Panc1 (cell line): ENCODE measurements around the gene FGL2. TPM values are rescaled to one million over a fixed set of nuclear protein-coding genes. Genes with fewer than 3 reads are reported as not detected.
"Not testable (repeated sequence)": the region's sequence is repeated elsewhere in the genome, so short reads cannot be mapped to it uniquely, and the experiment has no call there.

Source experiments
- ATAC-seq: fragments of 200-7000 bp; cut with Tn5 transposase; 2 replicates; pipeline ENCODE4 v1.9.1; 2020; ENCODE audit warnings: mild to moderate bottlenecking, moderate library complexity
- BruUV-seq: library from RNA; stranded (reverse); fragments of 400-500 nt; replicated peaks from 2 replicates; lab custom pipeline; 2021; lab: Mats Ljungman, UMichigan
- CTCF ChIA-PET: fragments of 300-600 bp; sonication (Branson Sonifier 250); formaldehyde crosslinking; loops from one replicate; lab custom pipeline; 2022; ENCODE audit warnings: antibody characterized with exemption; lab: Charles Lee
- POLR2A ChIA-PET: fragments of 300-600 bp; sonication (Branson Sonifier 250); formaldehyde crosslinking; loops from one replicate; lab custom pipeline; 2022; ENCODE audit warnings: antibody characterized with exemption; lab: Charles Lee
- DNase-seq: peaks from one replicate; pipeline ENCODE4 v3.0.0-alpha.2; 2010; ENCODE audit warnings: low read depth, low spot score
- H3K27ac ChIP-seq: 2 replicates; pipeline ENCODE4 v1.5.1; 2011; ENCODE audit warnings: mild to moderate bottlenecking, low read length, inconsistent platforms
- H3K27me3 ChIP-seq: fragments of 200-500 bp; sonication (Bioruptor generic); 2 replicates; pipeline ENCODE4 v1.6.0; 2014; ENCODE audit warnings: low read length, inconsistent platforms; ENCODE audit not compliant: control insufficient read depth, insufficient read depth
- H3K36me3 ChIP-seq: fragments of 200-500 bp; sonication (Bioruptor generic); 2 replicates; pipeline ENCODE4 v1.5.1; 2014; ENCODE audit warnings: inconsistent platforms, mild to moderate bottlenecking, low read length, moderate library complexity; ENCODE audit not compliant: control insufficient read depth, insufficient read depth
- H3K4me1 ChIP-seq: 2 replicates; pipeline ENCODE4 v1.5.1; 2011; ENCODE audit warnings: inconsistent platforms, mild to moderate bottlenecking, low read length, moderate library complexity; ENCODE audit not compliant: control insufficient read depth, insufficient read depth
- H3K4me3 ChIP-seq, 2 experiments: 2 replicates each; pipeline ENCODE4 v1.5.1; 2011 to 2012; ENCODE audit warnings: low read depth in 2 of 2, low read length in 2 of 2, mild to moderate bottlenecking in 2 of 2, inconsistent platforms in 1 of 2, moderate library complexity in 1 of 2
- H3K9me3 ChIP-seq: fragments of 200-500 bp; sonication (Bioruptor generic); 2 replicates; pipeline ENCODE4 v1.5.1; 2014; ENCODE audit warnings: low read depth, mild to moderate bottlenecking, inconsistent platforms, low read length, moderate library complexity; ENCODE audit not compliant: control insufficient read depth, insufficient read depth
- CTCF ChIP-seq: fragments of 450-650 bp; IDR thresholded peaks from 2 replicates; pipeline ENCODE4 v1.5.1; 2017; ENCODE audit warnings: mild to moderate bottlenecking
- POLR2AphosphoS5 ChIP-seq: IDR thresholded peaks from 2 replicates; pipeline ENCODE4 v1.6.1; 2012; ENCODE audit warnings: mild to moderate bottlenecking, low read depth, low read length, moderate library complexity
- REST ChIP-seq, 2 experiments: IDR thresholded peaks; 2 replicates each; pipeline ENCODE4 v1.6.1; 2011 to 2012; ENCODE audit warnings: low read depth in 2 of 2, control low read depth in 1 of 2, low read length in 1 of 2, mild to moderate bottlenecking in 1 of 2, moderate library complexity in 1 of 2; ENCODE audit not compliant: insufficient read depth in 1 of 2
- SIN3A ChIP-seq: IDR thresholded peaks from 2 replicates; pipeline ENCODE4 v1.6.1; 2012; ENCODE audit warnings: low read depth, mild to moderate bottlenecking, low read length, moderate library complexity, borderline replicate concordance; ENCODE audit not compliant: insufficient read depth
- TCF7L2 ChIP-seq: IDR thresholded peaks from 2 replicates; pipeline ENCODE4 v1.6.1; 2011; ENCODE audit warnings: mild to moderate bottlenecking, low read depth, low read length, inconsistent platforms
- in situ Hi-C: cut with HindIII; loops from 2 replicates; pipeline ENCODE4 v1.10.0; 2016; ENCODE audit warnings: low sequenced_read_pairs, low pct_unique_long_range_greater_than_20kb
- intact Hi-C: fragments of 100-400 bp; cut with micrococcal nuclease; formaldehyde crosslinking; loops from one replicate; pipeline ENCODE4 v1.10.0; 2022; ENCODE audit not compliant: unreplicated experiment
- total RNA-seq: library from RNA; stranded (reverse); gene quantifications from one replicate; pipeline ENCODE4 v1.2.1, GENCODE V29; 2021; ENCODE audit not compliant: unreplicated experiment

The FGL2 gene
- total RNA-seq, 1 experiment from 2014 or later: not detected

- DNase-seq: no peak
- Histone ChIP-seq H3K4me3 (no peak overlapping the region), H3K27me3 (no peaks in the 10 kb centered on the region), H3K36me3 (no peaks in the 10 kb centered on the region), H3K4me1 (no peaks in the 10 kb centered on the region), H3K9me3 (no peaks in the 10 kb centered on the region), H3K27ac (no peak overlapping the region)
- ChIA-PET POLR2A (no interaction called here), CTCF (no interaction called here)
- in situ Hi-C loops (no loop called here), intact Hi-C loops (no loop called here)
- ATAC-seq: no peak
- no TSS peak for BruUV-seq
- TF ChIP-seq SIN3A: no peak
- TF ChIP-seq POLR2AphosphoS5: no peak
- TF ChIP-seq TCF7L2: no peak
- TF ChIP-seq CTCF: no peak
- no peak for TF ChIP-seq REST (IDR thresholded peaks at IDR 0.05; ENCODE audit: insufficient read depth in 1 of 2, low read depth in 2 of 2, low read length in 1 of 2)
Measured at GRCh38 chr7:77222819-77223218, 23.2 kb upstream of the FGL2 start.

- Histone ChIP-seq H3K4me1 (no peaks in the 10 kb centered on the region), H3K4me3 (no peak overlapping the region), H3K27me3 (no peaks in the 10 kb centered on the region), H3K9me3 (no peaks in the 10 kb centered on the region), H3K36me3 (no peaks in the 10 kb centered on the region), H3K27ac (no peak overlapping the region)
- no peak for ATAC-seq
- TF ChIP-seq REST (IDR thresholded peaks at IDR 0.05; ENCODE audit: insufficient read depth in 1 of 2, low read depth in 2 of 2, low read length in 1 of 2) (no peak), TCF7L2 (no peak), CTCF (no peak), POLR2AphosphoS5 (no peak), SIN3A (no peak)
- intact Hi-C loops: no loop called here
- in situ Hi-C loops: no loop called here
- CTCF ChIA-PET: no interaction called here
- BruUV-seq: no TSS peak
- POLR2A ChIA-PET: no interaction called here
- DNase-seq: no peak
Measured at GRCh38 chr7:77222065-77222464, 22.4 kb upstream of the FGL2 start.

GRCh38 chr7:77219701-77220331, 20.2 kb upstream of the FGL2 start:
- CTCF ChIA-PET, H3K36me3 ChIP-seq, H3K9me3 ChIP-seq, ATAC-seq, POLR2A ChIA-PET, DNase-seq, H3K27me3 ChIP-seq, in situ Hi-C loops, BruUV-seq, H3K4me1 ChIP-seq, H3K27ac ChIP-seq, H3K4me3 ChIP-seq: not testable (repeated sequence)
- intact Hi-C loops: loop anchor here (1.0 kb wide), 1 partner anchor 27 kb away; no protein-coding TSS in a partner anchor
